ENCODE measurements around the gene GLUL. TPM values are rescaled to one million over a fixed set of nuclear protein-coding genes. Genes with fewer than 3 reads are reported as not detected.

The GLUL gene
- total RNA-seq, 1 experiment from 2014 or later, result 159 TPM

DNA sequence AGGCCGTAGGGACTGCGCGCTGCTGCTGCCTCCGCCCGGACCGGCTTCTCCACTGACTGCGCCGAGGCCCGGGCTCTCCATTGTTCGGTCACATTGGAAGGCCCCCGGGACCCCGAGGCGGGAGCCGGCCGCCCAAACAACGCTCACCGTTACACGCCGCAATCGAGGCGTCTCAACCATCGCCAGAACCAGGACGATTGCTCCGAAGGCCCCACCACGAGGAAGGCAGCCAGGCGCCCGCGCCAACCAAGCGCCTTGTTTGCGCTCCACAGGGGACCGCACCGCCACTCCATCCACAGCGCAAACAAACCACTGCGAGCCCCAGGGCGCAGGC is 595 bp downstream of the GLUL start:
- TF ChIP-seq EZH2phosphoT487 (IDR thresholded peaks at IDR 0.05; ENCODE audit: borderline replicate concordance, low read length) (no peak), EZH2 (IDR thresholded peaks at IDR 0.05; ENCODE audit: low read length, unreplicated experiment) (no peak)
- Histone ChIP-seq H2AFZ (ENCODE audit: low read length) (no peak overlapping the region; the same call in 1 of the 2 replicates), H3K9me2 (replicated peaks; ENCODE audit: low read length) (no peaks in the 10 kb centered on the region), H3K4me2 (ENCODE audit: low read length) (peak overlapping the region; percentile 97), H3K9ac (ENCODE audit: low read length) (peak overlapping the region; percentile 92), H3F3A (ENCODE audit: low read length, unreplicated experiment) (no peaks in the 10 kb centered on the region), H3K36me3 (ENCODE audit: low read depth, low read length) (peaks cover 28% of the 10 kb centered on the region), H3K4me1 (ENCODE audit: insufficient read depth, low read length) (peaks cover 12% of the 10 kb centered on the region), H3K27ac (ENCODE audit: low read length) (peak overlapping the region; percentile 73), H3K79me2 (ENCODE audit: low read length) (peaks cover 41% of the 10 kb centered on the region), H4K20me1 (ENCODE audit: low read length) (peaks cover 31% of the 10 kb centered on the region), H3K9me3 (ENCODE audit: low read length) (no peaks in the 10 kb centered on the region), H3K27me3 (ENCODE audit: low read length) (no peaks in the 10 kb centered on the region), H3K4me3 (ENCODE audit: low read length) (peak overlapping the region; percentile 95)
- no TSS peak for BruUV-seq (replicated peaks)
- intact Hi-C loops (cut with micrococcal nuclease), result loop anchor here (1.0 to 5.0 kb wide), 2 partner anchors 89 to 174 kb away; no protein-coding TSS in a partner anchor
- ChIA-PET POLR2A (ENCODE audit: unreplicated experiment) (no interaction called here), CTCF (no interaction called here)
- no peak; the same call in 1 of the 2 replicates for ATAC-seq
- no peak for DNase-seq

GRCh38 chr1:182389619-182390047 is 2.0 kb downstream of the GLUL start:
- no TSS peak for BruUV-seq (replicated peaks)
- H3F3A ChIP-seq (ENCODE audit: low read length, unreplicated experiment), result no peaks in the 10 kb centered on the region
- no peak overlapping the region for H3K27ac ChIP-seq (ENCODE audit: low read length)
- peaks cover 12% of the 10 kb centered on the region for H3K4me1 ChIP-seq (ENCODE audit: insufficient read depth, low read length)
- intact Hi-C loops (cut with micrococcal nuclease), result loop anchor here (5.0 kb wide), 1 partner anchor 87 kb away; no protein-coding TSS in a partner anchor
- TF ChIP-seq EZH2phosphoT487 (IDR thresholded peaks at IDR 0.05; ENCODE audit: borderline replicate concordance, low read length) (no peak), EZH2 (IDR thresholded peaks at IDR 0.05; ENCODE audit: low read length, unreplicated experiment) (no peak)
- TF ChIP-seq, protein P1, sequence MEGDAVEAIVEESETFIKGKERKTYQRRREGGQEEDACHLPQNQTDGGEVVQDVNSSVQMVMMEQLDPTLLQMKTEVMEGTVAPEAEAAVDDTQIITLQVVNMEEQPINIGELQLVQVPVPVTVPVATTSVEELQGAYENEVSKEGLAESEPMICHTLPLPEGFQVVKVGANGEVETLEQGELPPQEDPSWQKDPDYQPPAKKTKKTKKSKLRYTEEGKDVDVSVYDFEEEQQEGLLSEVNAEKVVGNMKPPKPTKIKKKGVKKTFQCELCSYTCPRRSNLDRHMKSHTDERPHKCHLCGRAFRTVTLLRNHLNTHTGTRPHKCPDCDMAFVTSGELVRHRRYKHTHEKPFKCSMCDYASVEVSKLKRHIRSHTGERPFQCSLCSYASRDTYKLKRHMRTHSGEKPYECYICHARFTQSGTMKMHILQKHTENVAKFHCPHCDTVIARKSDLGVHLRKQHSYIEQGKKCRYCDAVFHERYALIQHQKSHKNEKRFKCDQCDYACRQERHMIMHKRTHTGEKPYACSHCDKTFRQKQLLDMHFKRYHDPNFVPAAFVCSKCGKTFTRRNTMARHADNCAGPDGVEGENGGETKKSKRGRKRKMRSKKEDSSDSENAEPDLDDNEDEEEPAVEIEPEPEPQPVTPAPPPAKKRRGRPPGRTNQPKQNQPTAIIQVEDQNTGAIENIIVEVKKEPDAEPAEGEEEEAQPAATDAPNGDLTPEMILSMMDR (conservative IDR thresholded peaks at IDR 0.05; ENCODE audit: low read depth, low read length), result no peak
- ChIA-PET CTCF (no interaction called here), POLR2A (ENCODE audit: unreplicated experiment) (interaction anchor here (0.7 kb wide), 1 partner anchor 30 kb away, joined by 12 read pairs; no protein-coding TSS in a partner anchor)
- ATAC-seq, result no peak
- peaks cover 31% of the 10 kb centered on the region for H4K20me1 ChIP-seq (ENCODE audit: low read length)
- no peak overlapping the region for H2AFZ ChIP-seq (ENCODE audit: low read length)
- H3K9me3 ChIP-seq (ENCODE audit: low read length), result no peaks in the 10 kb centered on the region
- peaks cover 41% of the 10 kb centered on the region for H3K79me2 ChIP-seq (ENCODE audit: low read length)
- no peak for DNase-seq
- peak overlapping the region; percentile 95 for H3K4me3 ChIP-seq (ENCODE audit: low read length)
- peak overlapping the region; percentile 92 for H3K9ac ChIP-seq (ENCODE audit: low read length)
- H3K36me3 ChIP-seq (ENCODE audit: low read depth, low read length), result peaks cover 37% of the 10 kb centered on the region
- H3K27me3 ChIP-seq (ENCODE audit: low read length), result no peaks in the 10 kb centered on the region
- no peaks in the 10 kb centered on the region for H3K9me2 ChIP-seq (replicated peaks; ENCODE audit: low read length)
- peak overlapping the region; percentile 97 for H3K4me2 ChIP-seq (ENCODE audit: low read length)

DNA sequence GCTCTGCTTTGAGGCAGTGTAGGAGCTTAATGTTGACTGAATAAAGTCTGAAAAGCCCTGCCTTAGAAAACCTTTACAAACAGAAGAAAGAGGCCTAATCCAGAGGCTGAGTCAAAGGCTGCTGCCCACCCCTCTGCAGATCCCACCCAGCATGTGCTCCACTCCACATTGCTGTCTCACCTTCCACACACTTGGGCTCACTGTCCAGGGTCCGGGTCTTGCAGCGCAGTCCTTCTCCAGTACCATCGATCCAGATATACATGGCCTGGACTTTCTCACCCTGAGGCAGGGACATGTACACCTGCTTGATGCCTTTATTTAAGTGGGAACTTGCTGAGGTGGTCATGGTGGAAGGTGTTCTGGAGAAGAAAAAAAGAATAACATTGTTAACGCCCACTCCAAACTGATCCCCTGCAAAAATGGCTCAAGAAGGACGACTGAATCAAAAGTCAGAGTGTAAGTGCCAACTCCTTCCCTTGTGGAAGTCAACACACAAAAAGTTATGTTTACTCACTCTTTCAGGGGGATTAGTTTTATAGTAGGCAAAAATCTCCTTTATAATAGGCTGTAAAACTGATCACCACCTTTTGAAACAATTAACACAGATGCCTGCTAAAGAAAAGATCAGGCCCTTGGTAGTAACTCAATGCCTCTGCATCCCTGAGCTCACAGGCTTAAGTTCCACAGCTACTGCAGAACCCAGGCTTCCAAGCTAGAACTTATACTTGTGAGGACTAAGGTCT is 3.0 kb downstream of the GLUL start:
- no peak overlapping the region for H3K27ac ChIP-seq (ENCODE audit: low read length)
- H3K9me3 ChIP-seq (ENCODE audit: low read length), result no peaks in the 10 kb centered on the region
- no peaks in the 10 kb centered on the region for H3K27me3 ChIP-seq (ENCODE audit: low read length)
- BruUV-seq (replicated peaks), result no TSS peak
- no peak for ATAC-seq
- TF ChIP-seq, protein P1 (conservative IDR thresholded peaks at IDR 0.05; ENCODE audit: low read depth, low read length), result no peak
- no peak for TF ChIP-seq EZH2 (IDR thresholded peaks at IDR 0.05; ENCODE audit: low read length, unreplicated experiment)
- no peak for TF ChIP-seq EZH2phosphoT487 (IDR thresholded peaks at IDR 0.05; ENCODE audit: borderline replicate concordance, low read length)
- H3K9me2 ChIP-seq (replicated peaks; ENCODE audit: low read length), result no peaks in the 10 kb centered on the region
- peaks cover 12% of the 10 kb centered on the region for H3K4me1 ChIP-seq (ENCODE audit: insufficient read depth, low read length)
- peak overlapping the region; percentile 97 for H3K4me2 ChIP-seq (ENCODE audit: low read length)
- H2AFZ ChIP-seq (ENCODE audit: low read length), result no peak overlapping the region
- ChIA-PET CTCF (no interaction called here), POLR2A (ENCODE audit: unreplicated experiment) (no interaction called here)
- H3K4me3 ChIP-seq (ENCODE audit: low read length), result peak overlapping the region; percentile 95
- H3K9ac ChIP-seq (ENCODE audit: low read length), result no peak overlapping the region
- intact Hi-C loops (cut with micrococcal nuclease), result no loop called here
- peaks cover 41% of the 10 kb centered on the region for H3K79me2 ChIP-seq (ENCODE audit: low read length)
- peaks cover 31% of the 10 kb centered on the region for H4K20me1 ChIP-seq (ENCODE audit: low read length)
- peaks cover 46% of the 10 kb centered on the region for H3K36me3 ChIP-seq (ENCODE audit: low read depth, low read length)
- H3F3A ChIP-seq (ENCODE audit: low read length, unreplicated experiment), result no peaks in the 10 kb centered on the region
- DNase-seq, result no peak
